OCI-LY7 (cell line): ENCODE results near the gene ERFE. TPM values are rescaled to one million over a fixed set of nuclear protein-coding genes. Genes with fewer than 3 reads are reported as not detected.
A peak's percentile ranks its signal among the peaks of the same experiment; 100 is the strongest.

Source experiments
- BruUV-seq: library from RNA; stranded (reverse); fragments of 400-500 nt; replicated peaks from 2 replicates; lab custom pipeline; 2021; lab: Mats Ljungman, UMichigan
- CTCF ChIA-PET: fragments of 300-600 bp; sonication (Branson Sonifier 250); formaldehyde crosslinking; loops from one replicate; lab custom pipeline; 2022; ENCODE audit warnings: antibody characterized with exemption; ENCODE audit not compliant: unreplicated experiment; lab: Charles Lee
- POLR2A ChIA-PET: fragments of 300-600 bp; sonication (Branson Sonifier 250); formaldehyde crosslinking; loops from one replicate; lab custom pipeline; 2022; ENCODE audit warnings: antibody characterized with exemption; lab: Charles Lee
- DNase-seq: peaks from one replicate; pipeline ENCODE4 v3.0.0-alpha.2; 2015; ENCODE audit warnings: low spot score
- H2AFZ ChIP-seq: fragments of 200-600 bp; sonication (generic), shearing (Covaris generic); 2 replicates; pipeline ENCODE4 v1.6.1; 2014; ENCODE audit warnings: mild to moderate bottlenecking, antibody characterized with exemption, low read length, moderate library complexity
- H3K27ac ChIP-seq: fragments of 200-600 bp; sonication (generic); 2 replicates; pipeline ENCODE4 v1.5.1; 2014; ENCODE audit warnings: mixed run types, low read depth, mild to moderate bottlenecking, moderate library complexity, low read length, inconsistent platforms; ENCODE audit not compliant: poor library complexity, severe bottlenecking
- H3K36me3 ChIP-seq: fragments of 200-600 bp; sonication (generic); 2 replicates; pipeline ENCODE4 v1.6.1; 2014; ENCODE audit warnings: mild to moderate bottlenecking, antibody characterized with exemption, low read length, moderate library complexity, mixed read lengths; ENCODE audit not compliant: insufficient read depth
- H3K4me1 ChIP-seq: fragments of 200-600 bp; sonication (generic); 2 replicates; pipeline ENCODE4 v1.5.1; 2014; ENCODE audit warnings: mild to moderate bottlenecking, low read length; ENCODE audit not compliant: insufficient read depth, poor library complexity, severe bottlenecking
- H3K4me2 ChIP-seq: fragments of 200-600 bp; sonication (generic); 2 replicates; pipeline ENCODE4 v1.6.1; 2014; ENCODE audit warnings: mild to moderate bottlenecking, low read length
- H3K4me3 ChIP-seq: fragments of 200-600 bp; sonication (generic); 2 replicates; pipeline ENCODE4 v1.5.1; 2014; ENCODE audit warnings: mild to moderate bottlenecking, low read depth, low read length; ENCODE audit not compliant: poor library complexity, severe bottlenecking
- H3K79me2 ChIP-seq: fragments of 200-600 bp; sonication (generic); 2 replicates; pipeline ENCODE4 v1.6.1; 2016; ENCODE audit warnings: low read depth, mild to moderate bottlenecking, low read length, moderate library complexity, mixed read lengths; ENCODE audit not compliant: insufficient read depth
- H3K9me2 ChIP-seq: fragments of 200-600 bp; sonication (generic); 2 replicates; pipeline ENCODE4 v1.6.1; 2016; ENCODE audit warnings: mild to moderate bottlenecking, low read length, mixed read lengths; ENCODE audit not compliant: insufficient read depth
- H3K9me3 ChIP-seq: fragments of 200-600 bp; sonication (generic); 2 replicates; pipeline ENCODE4 v1.6.1; 2014; ENCODE audit warnings: mild to moderate bottlenecking, mixed run types, low read length, mixed read lengths
- H4K20me1 ChIP-seq: fragments of 200-600 bp; sonication (generic); 2 replicates; pipeline ENCODE4 v1.6.1; 2014; ENCODE audit warnings: mild to moderate bottlenecking, antibody characterized with exemption, low read length, moderate library complexity, mixed read lengths; ENCODE audit not compliant: insufficient read depth
- EZH2phosphoT487 ChIP-seq: fragments of 200-600 bp; sonication (generic); IDR thresholded peaks from 2 replicates; pipeline ENCODE4 v1.6.1; 2018; ENCODE audit warnings: low read depth, borderline replicate concordance, mild to moderate bottlenecking, mixed run types, antibody characterized with exemption, low read length, moderate library complexity, mixed read lengths
- intact Hi-C: fragments of 100-400 bp; cut with micrococcal nuclease; formaldehyde crosslinking; loops from one replicate; pipeline ENCODE4 v1.10.0; 2022; ENCODE audit not compliant: unreplicated experiment
- total RNA-seq, 2 experiments: library from RNA; depleted of rRNA in 1 of 2; stranded (reverse); fragments of >200 nt in 1 of 2; shearing (Covaris generic) in 1 of 2; gene quantifications; 2 replicates each; pipeline ENCODE4 v1.2.3, GENCODE V29; 2014 to 2022
- TF ChIP-seq, protein P1 (sequence below): fragments of 200-600 bp; sonication (generic); conservative IDR thresholded peaks from 2 replicates; pipeline ENCODE4 v1.5.1; 2014; ENCODE audit warnings: mild to moderate bottlenecking, antibody characterized with exemption, low read length, moderate library complexity, mixed read lengths

ERFE gene
- total RNA-seq, 2 experiments from 2014 or later = 8.2 to 10.2 TPM

DNA sequence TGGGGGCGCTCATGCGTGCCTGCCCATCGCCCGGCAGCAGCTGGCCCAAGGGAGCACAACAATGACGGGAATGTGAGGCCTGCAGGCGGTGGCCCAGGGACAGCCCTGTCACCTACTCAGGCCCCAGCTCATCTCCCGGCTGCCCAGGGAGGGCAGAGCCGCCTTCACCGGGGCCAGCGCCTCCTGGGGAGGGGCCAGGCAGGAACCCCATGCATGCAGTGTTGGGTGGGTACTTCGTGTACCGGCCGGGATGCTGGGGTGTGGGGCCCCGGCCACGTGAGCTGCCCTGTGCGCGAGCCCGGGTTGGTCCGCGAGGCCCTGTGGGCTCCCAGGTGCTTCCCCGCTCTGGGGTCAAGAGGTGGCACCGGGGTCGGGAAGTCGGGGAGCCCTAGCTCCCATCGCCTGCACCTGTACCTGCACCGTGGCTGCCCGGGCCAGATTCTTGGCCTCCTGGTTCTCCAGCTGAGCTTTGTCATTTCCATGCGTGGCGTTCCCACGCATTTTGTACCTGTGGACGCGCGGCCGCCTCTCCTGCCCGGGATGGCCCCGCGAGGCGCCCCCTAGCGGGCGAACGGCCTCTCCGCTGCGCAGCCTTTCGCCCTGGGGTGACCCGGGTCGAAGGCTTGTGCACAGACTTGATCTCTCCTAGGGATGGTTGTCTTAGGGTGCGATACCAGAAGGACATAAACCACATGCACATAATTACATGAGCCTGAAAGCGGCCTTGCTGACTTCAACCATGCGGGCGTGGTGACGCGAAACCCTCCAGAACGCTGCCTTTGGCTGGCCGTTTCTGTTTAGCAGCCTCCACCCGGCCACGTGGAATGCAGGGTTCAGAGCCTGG lies 19.4 kb upstream of the ERFE start:
- intact Hi-C loops = loop anchor here (1.0 kb wide), 1 partner anchor 32 kb away; no protein-coding TSS in a partner anchor
- H2AFZ ChIP-seq = peak overlapping the region; percentile 48; the same call in 1 of the 2 replicates
- peak overlapping the region; percentile 51 for H3K4me2 ChIP-seq
- POLR2A ChIA-PET = interaction anchor here (0.6 to 1.4 kb wide), 3 partner anchors 31 to 217 kb away, joined by 3 to 6 read pairs (median 3); no protein-coding TSS in a partner anchor
- no peak overlapping the region for H3K27ac ChIP-seq
- H3K4me1 ChIP-seq = peaks cover 16% of the 10 kb centered on the region
- no TSS peak for BruUV-seq
- H3K9me3 ChIP-seq = no peaks in the 10 kb centered on the region
- H3K79me2 ChIP-seq = no peaks in the 10 kb centered on the region
- H3K4me3 ChIP-seq = peak overlapping the region; percentile 22
- no peak for TF ChIP-seq EZH2phosphoT487
- TF ChIP-seq, protein P1, sequence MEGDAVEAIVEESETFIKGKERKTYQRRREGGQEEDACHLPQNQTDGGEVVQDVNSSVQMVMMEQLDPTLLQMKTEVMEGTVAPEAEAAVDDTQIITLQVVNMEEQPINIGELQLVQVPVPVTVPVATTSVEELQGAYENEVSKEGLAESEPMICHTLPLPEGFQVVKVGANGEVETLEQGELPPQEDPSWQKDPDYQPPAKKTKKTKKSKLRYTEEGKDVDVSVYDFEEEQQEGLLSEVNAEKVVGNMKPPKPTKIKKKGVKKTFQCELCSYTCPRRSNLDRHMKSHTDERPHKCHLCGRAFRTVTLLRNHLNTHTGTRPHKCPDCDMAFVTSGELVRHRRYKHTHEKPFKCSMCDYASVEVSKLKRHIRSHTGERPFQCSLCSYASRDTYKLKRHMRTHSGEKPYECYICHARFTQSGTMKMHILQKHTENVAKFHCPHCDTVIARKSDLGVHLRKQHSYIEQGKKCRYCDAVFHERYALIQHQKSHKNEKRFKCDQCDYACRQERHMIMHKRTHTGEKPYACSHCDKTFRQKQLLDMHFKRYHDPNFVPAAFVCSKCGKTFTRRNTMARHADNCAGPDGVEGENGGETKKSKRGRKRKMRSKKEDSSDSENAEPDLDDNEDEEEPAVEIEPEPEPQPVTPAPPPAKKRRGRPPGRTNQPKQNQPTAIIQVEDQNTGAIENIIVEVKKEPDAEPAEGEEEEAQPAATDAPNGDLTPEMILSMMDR = peak; percentile 89
- peak; percentile 55 for DNase-seq
- H4K20me1 ChIP-seq = no peaks in the 10 kb centered on the region
- no peaks in the 10 kb centered on the region for H3K9me2 ChIP-seq
- no peaks in the 10 kb centered on the region for H3K36me3 ChIP-seq
- CTCF ChIA-PET = interaction anchor here (0.7 to 1.3 kb wide), 4 partner anchors 8 to 56 kb away, joined by 3 to 4 read pairs (median 4); no protein-coding TSS in a partner anchor

DNA sequence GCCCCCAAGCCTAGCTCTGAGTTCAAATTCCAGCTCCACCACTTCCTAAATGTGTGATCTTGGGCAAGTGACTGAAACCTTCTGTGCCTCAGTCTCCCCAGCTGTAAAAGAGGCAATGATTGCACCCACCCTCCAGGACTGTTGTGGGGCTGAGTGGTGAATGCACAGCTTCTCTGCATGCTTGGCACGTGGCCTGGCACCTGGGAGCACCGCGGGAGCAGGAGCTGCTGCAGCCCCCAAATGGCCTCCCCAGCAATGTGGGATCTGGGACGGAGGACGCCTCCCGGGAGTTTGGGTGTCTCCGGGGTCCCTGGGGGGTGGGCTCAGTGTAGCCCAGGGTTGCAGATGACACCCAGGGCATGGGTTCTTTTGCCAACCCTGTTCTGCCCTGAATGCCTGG lies 18.7 kb upstream of the ERFE start:
- Histone ChIP-seq H3K9me3 (no peaks in the 10 kb centered on the region), H3K36me3 (no peaks in the 10 kb centered on the region), H4K20me1 (no peaks in the 10 kb centered on the region), H3K27ac (no peak overlapping the region), H3K4me1 (peaks cover 16% of the 10 kb centered on the region), H3K4me2 (0 out of 2 replicates have a peak overlapping the region, but pooled peaks have one; percentile 51), H3K9me2 (no peaks in the 10 kb centered on the region), H3K4me3 (no peak overlapping the region), H3K79me2 (no peaks in the 10 kb centered on the region), H2AFZ (no peak overlapping the region; the same call in 1 of the 2 replicates)
- TF ChIP-seq, protein P1 = no peak
- TF ChIP-seq EZH2phosphoT487 = no peak
- no TSS peak for BruUV-seq
- POLR2A ChIA-PET = no interaction called here
- DNase-seq = no peak
- intact Hi-C loops = no loop called here
- CTCF ChIA-PET = interaction anchor here (1.2 to 1.3 kb wide), 2 partner anchors 31 to 32 kb away, joined by 4 read pairs; no protein-coding TSS in a partner anchor
